ENCODE results near the gene DPYSL3.

GRCh38 chr5:147404706-147405105 is 105.2 kb downstream of the DPYSL3 start:
- TF ChIP-seq GATA2 (IDR thresholded peaks at IDR 0.05; ENCODE audit: low read depth, low read length) (no peak), GATA3 (IDR thresholded peaks at IDR 0.05; ENCODE audit: low read depth, low read length) (no peak)
